ENCODE data around the gene ST8SIA6.
"Not testable (repeated sequence)": the region's sequence is repeated elsewhere in the genome, so short reads cannot be mapped to it uniquely, and the experiment has no call there.

Gene ST8SIA6

GRCh38 chr10:17454161-17455014 lies at the start of gene ST8SIA6:
ST8SIA6 (minus strand) TSS chr10:17454595; CDS start chr10:17454255, 340 bp downstream.
- in situ Hi-C loops (cut with HindIII; ENCODE audit: low pct_unique_long_range_greater_than_20kb, low sequenced_read_pairs) = no loop called here
- TF ChIP-seq JUND (IDR thresholded peaks at IDR 0.05; ENCODE audit: low read depth) = no peak
- DNase-seq (ENCODE audit: low read depth in 1 of 2, low spot score in 1 of 2) = peak; percentile 84 to 97

- in situ Hi-C loops (cut with HindIII; ENCODE audit: low pct_unique_long_range_greater_than_20kb, low sequenced_read_pairs) = no loop called here
- no peak for TF ChIP-seq JUND (IDR thresholded peaks at IDR 0.05; ENCODE audit: low read depth)
- no peak for DNase-seq (ENCODE audit: low read depth in 1 of 2, low spot score in 1 of 2)
These were observed 49.4 kb upstream of the ST8SIA6 start for GRCh38 chr10:17503795-17504194.

- TF ChIP-seq JUND (IDR thresholded peaks at IDR 0.05; ENCODE audit: low read depth) = no peak
- in situ Hi-C loops (cut with HindIII; ENCODE audit: low pct_unique_long_range_greater_than_20kb, low sequenced_read_pairs) = no loop called here
- no peak for DNase-seq (ENCODE audit: low read depth in 1 of 2, low spot score in 1 of 2)
These were observed 48.4 kb upstream of the ST8SIA6 start for GRCh38 chr10:17502814-17503213.

GRCh38 chr10:17499014-17499413 lies 44.6 kb upstream of the ST8SIA6 start:
- DNase-seq (ENCODE audit: low read depth in 1 of 2, low spot score in 1 of 2); in situ Hi-C loops (cut with HindIII; ENCODE audit: low pct_unique_long_range_greater_than_20kb, low sequenced_read_pairs): not testable (repeated sequence)

GRCh38 chr10:17497446-17498030 lies 43.1 kb upstream of the ST8SIA6 start:
- no peak for DNase-seq (ENCODE audit: low read depth in 1 of 2, low spot score in 1 of 2)
- in situ Hi-C loops (cut with HindIII; ENCODE audit: low pct_unique_long_range_greater_than_20kb, low sequenced_read_pairs) = no loop called here
- no peak for TF ChIP-seq JUND (IDR thresholded peaks at IDR 0.05; ENCODE audit: low read depth)

GRCh38 chr10:17494626-17495260 lies 40.3 kb upstream of the ST8SIA6 start:
- no peak for DNase-seq (ENCODE audit: low read depth in 1 of 2, low spot score in 1 of 2)
- in situ Hi-C loops (cut with HindIII; ENCODE audit: low pct_unique_long_range_greater_than_20kb, low sequenced_read_pairs) = no loop called here
- TF ChIP-seq JUND (IDR thresholded peaks at IDR 0.05; ENCODE audit: low read depth) = no peak

- no peak for TF ChIP-seq JUND (IDR thresholded peaks at IDR 0.05; ENCODE audit: low read depth)
- no peak for DNase-seq (ENCODE audit: low read depth in 1 of 2, low spot score in 1 of 2)
- in situ Hi-C loops (cut with HindIII; ENCODE audit: low pct_unique_long_range_greater_than_20kb, low sequenced_read_pairs) = no loop called here
These were observed 34.5 kb upstream of the ST8SIA6 start for GRCh38 chr10:17488848-17489247.

- in situ Hi-C loops (cut with HindIII; ENCODE audit: low pct_unique_long_range_greater_than_20kb, low sequenced_read_pairs) = no loop called here
- TF ChIP-seq JUND (IDR thresholded peaks at IDR 0.05; ENCODE audit: low read depth) = no peak
- no peak for DNase-seq (ENCODE audit: low read depth in 1 of 2, low spot score in 1 of 2)
These were observed 28.7 kb upstream of the ST8SIA6 start for GRCh38 chr10:17483079-17483478.

GRCh38 chr10:17479822-17480221 lies 25.4 kb upstream of the ST8SIA6 start:
- in situ Hi-C loops (cut with HindIII; ENCODE audit: low pct_unique_long_range_greater_than_20kb, low sequenced_read_pairs) = no loop called here
- TF ChIP-seq JUND (IDR thresholded peaks at IDR 0.05; ENCODE audit: low read depth) = no peak
- DNase-seq (ENCODE audit: low read depth in 1 of 2, low spot score in 1 of 2) = no peak

GRCh38 chr10:17479015-17479615 lies 24.7 kb upstream of the ST8SIA6 start:
- DNase-seq (ENCODE audit: low read depth in 1 of 2, low spot score in 1 of 2) = no peak
- no peak for TF ChIP-seq JUND (IDR thresholded peaks at IDR 0.05; ENCODE audit: low read depth)
- in situ Hi-C loops (cut with HindIII; ENCODE audit: low pct_unique_long_range_greater_than_20kb, low sequenced_read_pairs) = no loop called here

- no peak for DNase-seq (ENCODE audit: low read depth in 1 of 2, low spot score in 1 of 2)
- in situ Hi-C loops (cut with HindIII; ENCODE audit: low pct_unique_long_range_greater_than_20kb, low sequenced_read_pairs) = no loop called here
- TF ChIP-seq JUND (IDR thresholded peaks at IDR 0.05; ENCODE audit: low read depth) = no peak
These were observed 21.7 kb upstream of the ST8SIA6 start for GRCh38 chr10:17476073-17476472.

GRCh38 chr10:17475661-17476060 lies 21.3 kb upstream of the ST8SIA6 start:
- no peak for DNase-seq (ENCODE audit: low read depth in 1 of 2, low spot score in 1 of 2)
- no peak for TF ChIP-seq JUND (IDR thresholded peaks at IDR 0.05; ENCODE audit: low read depth)
- in situ Hi-C loops (cut with HindIII; ENCODE audit: low pct_unique_long_range_greater_than_20kb, low sequenced_read_pairs) = no loop called here

All from T47D (cell line).